MG63 (cell line): Measurements from ENCODE around the gene SMYD3. TPM values are rescaled to one million over a fixed set of nuclear protein-coding genes. Genes with fewer than 3 reads are reported as not detected.

Source experiments
- DNase-seq: peaks from one replicate; pipeline ENCODE4 v3.0.0-alpha.2; 2020
- H3K27me3 ChIP-seq: fragments of 250-450 bp; sonication (Bioruptor Pico); 2 replicates; pipeline ENCODE4 v1.5.1; 2020; ENCODE audit warnings: mild to moderate bottlenecking, moderate library complexity
- H3K36me3 ChIP-seq: fragments of 250-450 bp; sonication (Bioruptor Pico); 2 replicates; pipeline ENCODE4 v1.5.1; 2020; ENCODE audit warnings: mild to moderate bottlenecking, moderate library complexity
- H3K4me3 ChIP-seq: fragments of 250-450 bp; sonication (Bioruptor Pico); 2 replicates; pipeline ENCODE4 v1.5.1; 2020; ENCODE audit warnings: mild to moderate bottlenecking, moderate library complexity
- H3K9me3 ChIP-seq: fragments of 250-450 bp; sonication (Bioruptor Pico); 2 replicates; pipeline ENCODE4 v1.5.1; 2020; ENCODE audit warnings: mild to moderate bottlenecking, moderate library complexity
- total RNA-seq: library from RNA; depleted of rRNA; stranded (reverse); fragments of >200 nt; shearing (Covaris generic); gene quantifications from 2 replicates; pipeline ENCODE4 v1.2.3, GENCODE V29; 2014; ENCODE audit warnings: low replicate concordance

SMYD3 gene
- total RNA-seq, 1 experiment from 2014 or later, result 46.6 TPM

GRCh38 chr1:246295968-246296367 is 211.1 kb downstream of the SMYD3 start:
- no peaks in the 10 kb centered on the region for H3K9me3 ChIP-seq
- H3K36me3 ChIP-seq, result no peaks in the 10 kb centered on the region
- H3K27me3 ChIP-seq, result no peaks in the 10 kb centered on the region
- no peak overlapping the region for H3K4me3 ChIP-seq
- no peak for DNase-seq

DNA sequence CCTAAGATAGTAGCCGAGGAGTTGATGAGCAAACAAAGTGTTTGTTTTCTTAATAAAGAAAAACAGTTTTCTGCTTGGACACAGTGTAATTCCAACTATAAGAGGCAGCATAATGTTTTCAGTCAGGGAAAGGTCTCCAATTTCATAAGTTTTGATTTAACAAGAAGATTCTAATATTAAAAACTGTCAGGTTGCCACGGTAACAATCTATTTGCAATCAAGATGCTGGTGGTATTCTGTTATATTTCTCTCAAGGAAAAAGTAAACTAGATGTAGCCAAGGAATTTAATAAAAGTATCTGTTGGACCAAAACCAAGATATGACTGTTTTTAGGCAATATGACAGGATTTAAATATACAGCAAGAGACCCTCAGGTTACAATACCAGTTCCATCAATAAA is 211.7 kb downstream of the SMYD3 start:
- no peaks in the 10 kb centered on the region for H3K27me3 ChIP-seq
- no peak for DNase-seq
- H3K4me3 ChIP-seq, result no peak overlapping the region
- no peaks in the 10 kb centered on the region for H3K36me3 ChIP-seq
- no peaks in the 10 kb centered on the region for H3K9me3 ChIP-seq

- no peaks in the 10 kb centered on the region for H3K9me3 ChIP-seq
- no peak for DNase-seq
- no peaks in the 10 kb centered on the region for H3K27me3 ChIP-seq
Observed at GRCh38 chr1:246294263-246294662, 212.8 kb downstream of the SMYD3 start.

GRCh38 chr1:246293366-246294121 is 213.5 kb downstream of the SMYD3 start:
- Histone ChIP-seq H3K36me3 (no peaks in the 10 kb centered on the region), H3K9me3 (no peaks in the 10 kb centered on the region), H3K4me3 (no peak overlapping the region), H3K27me3 (no peaks in the 10 kb centered on the region)
- no peak for DNase-seq

More at GRCh38 chr1:246294263-246294662, 212.8 kb downstream of the SMYD3 start:
- no peak overlapping the region for H3K4me3 ChIP-seq
- no peaks in the 10 kb centered on the region for H3K36me3 ChIP-seq

GRCh38 chr1:246292571-246292970 is 214.5 kb downstream of the SMYD3 start:
- Histone ChIP-seq H3K27me3 (no peaks in the 10 kb centered on the region), H3K9me3 (no peaks in the 10 kb centered on the region), H3K4me3 (no peak overlapping the region), H3K36me3 (no peaks in the 10 kb centered on the region)
- DNase-seq, result no peak

DNA sequence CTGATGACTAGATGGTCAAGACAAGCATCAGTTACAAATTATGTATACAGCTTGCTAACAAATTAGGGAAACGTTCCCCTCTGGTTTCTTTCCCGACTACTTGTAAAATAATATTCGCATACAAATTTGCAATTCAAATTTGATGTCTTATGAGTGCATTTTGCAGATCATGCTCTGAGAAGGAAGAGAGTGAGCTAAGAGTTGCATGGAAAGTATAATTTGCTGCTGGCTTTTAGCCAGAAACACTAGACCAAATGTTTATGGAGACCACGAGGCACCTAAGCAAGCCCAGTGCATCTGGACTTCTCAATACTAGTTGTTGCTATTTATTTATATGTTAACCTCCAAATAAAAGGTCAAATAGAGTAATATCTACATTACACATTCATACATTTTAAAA is 216.0 kb downstream of the SMYD3 start:
- no peaks in the 10 kb centered on the region for H3K27me3 ChIP-seq
- H3K9me3 ChIP-seq, result no peaks in the 10 kb centered on the region
- no peaks in the 10 kb centered on the region for H3K36me3 ChIP-seq
- no peak overlapping the region for H3K4me3 ChIP-seq
- DNase-seq, result no peak

DNA sequence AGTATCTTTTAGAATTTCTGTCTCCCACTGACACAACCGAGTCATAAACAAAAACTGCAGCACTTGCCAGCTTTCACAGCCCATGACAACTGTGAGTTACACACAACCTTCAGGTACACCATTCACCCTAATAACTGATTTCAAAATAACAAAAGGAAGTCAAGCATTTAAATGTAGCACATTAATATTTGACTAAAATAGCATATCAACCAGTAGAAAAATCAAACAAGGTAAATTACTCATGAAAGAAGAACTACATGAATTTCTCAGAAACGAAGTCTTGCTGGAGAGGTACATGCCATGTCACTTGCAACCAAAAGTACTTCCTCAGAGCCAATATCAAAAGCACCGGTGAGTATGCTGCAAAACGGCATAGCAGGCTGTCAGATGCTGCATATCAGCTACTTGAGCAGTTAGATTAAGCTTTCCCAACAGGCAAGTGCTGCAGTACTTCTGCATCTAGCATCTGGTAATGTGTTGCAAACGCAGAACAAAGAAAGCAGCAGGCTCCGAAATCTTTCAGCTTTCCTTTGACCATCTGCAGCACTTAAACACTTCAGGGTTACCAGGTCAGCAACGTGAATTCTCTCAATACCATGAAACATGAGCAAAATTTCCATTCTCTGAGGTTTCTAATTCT is 223.2 kb downstream of the SMYD3 start:
- H3K9me3 ChIP-seq, result no peaks in the 10 kb centered on the region
- H3K36me3 ChIP-seq, result no peaks in the 10 kb centered on the region
- H3K4me3 ChIP-seq, result no peak overlapping the region
- no peaks in the 10 kb centered on the region for H3K27me3 ChIP-seq
- no peak for DNase-seq

DNA sequence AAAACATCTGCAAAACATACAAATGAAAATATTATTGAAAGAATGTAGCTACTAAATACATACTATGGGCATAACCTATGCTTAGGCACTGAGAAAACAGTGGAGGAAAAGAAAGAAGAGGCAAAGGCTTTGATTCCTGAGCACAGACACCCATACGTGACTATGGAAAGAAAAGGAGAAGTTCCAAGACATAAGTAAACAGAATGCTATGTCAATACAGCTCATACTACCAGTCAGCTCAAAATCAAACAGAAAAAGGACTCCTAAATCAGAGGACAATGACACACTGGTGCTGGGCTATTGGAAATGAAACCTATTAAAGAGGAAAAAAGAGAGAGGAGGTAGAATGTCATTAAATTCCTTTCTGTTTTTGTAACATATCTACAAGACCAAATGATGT is 225.4 kb downstream of the SMYD3 start:
- H3K27me3 ChIP-seq, result no peaks in the 10 kb centered on the region
- H3K36me3 ChIP-seq, result no peaks in the 10 kb centered on the region
- DNase-seq, result no peak
- H3K9me3 ChIP-seq, result no peaks in the 10 kb centered on the region
- no peak overlapping the region for H3K4me3 ChIP-seq

- Histone ChIP-seq H3K36me3 (no peaks in the 10 kb centered on the region), H3K27me3 (no peaks in the 10 kb centered on the region), H3K4me3 (no peak overlapping the region), H3K9me3 (no peaks in the 10 kb centered on the region)
- no peak for DNase-seq
Observed at GRCh38 chr1:246281195-246281594, 225.9 kb downstream of the SMYD3 start.

DNA sequence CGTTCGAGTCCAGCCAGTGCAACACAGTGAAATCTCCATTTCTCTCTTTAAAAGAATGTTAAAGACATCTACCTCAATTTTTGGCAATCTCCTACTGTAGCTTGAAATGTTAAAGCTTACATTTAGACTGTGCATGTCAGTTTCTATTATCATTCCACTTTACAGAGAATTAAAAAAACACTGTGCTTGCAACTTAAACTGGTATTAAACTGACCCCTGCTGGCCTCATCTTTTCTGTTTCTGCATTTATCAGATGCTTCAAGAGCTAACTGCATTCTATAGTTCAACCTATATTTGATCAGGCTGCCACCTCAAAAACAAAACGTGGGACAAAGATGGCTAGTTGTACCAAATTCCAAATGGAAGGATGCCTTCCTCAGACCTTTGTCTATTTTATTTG is 226.5 kb downstream of the SMYD3 start:
- Histone ChIP-seq H3K4me3 (no peak overlapping the region), H3K36me3 (no peaks in the 10 kb centered on the region), H3K9me3 (no peaks in the 10 kb centered on the region), H3K27me3 (no peaks in the 10 kb centered on the region)
- no peak for DNase-seq

DNA sequence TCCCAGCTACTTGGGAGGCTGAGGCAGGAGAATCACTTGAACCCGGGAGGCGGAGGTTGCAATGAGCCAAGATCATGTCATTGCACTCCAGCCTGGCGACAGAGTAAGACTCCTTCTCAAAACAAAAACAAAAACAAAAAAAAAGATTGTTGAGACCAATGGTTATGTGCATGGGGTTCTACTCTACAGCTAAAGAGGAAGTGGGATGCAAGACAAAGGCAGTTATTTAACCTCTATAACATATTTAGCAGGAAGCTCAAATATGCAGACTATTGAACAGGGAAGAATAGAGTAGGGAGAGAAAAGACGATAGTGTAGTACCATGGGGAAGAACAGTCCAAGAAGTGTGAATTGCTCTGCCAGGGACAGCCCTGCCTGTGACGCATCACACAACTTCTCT is 227.7 kb downstream of the SMYD3 start:
- Histone ChIP-seq H3K27me3 (no peaks in the 10 kb centered on the region), H3K4me3 (no peak overlapping the region), H3K9me3 (no peaks in the 10 kb centered on the region), H3K36me3 (no peaks in the 10 kb centered on the region)
- no peak for DNase-seq

DNA sequence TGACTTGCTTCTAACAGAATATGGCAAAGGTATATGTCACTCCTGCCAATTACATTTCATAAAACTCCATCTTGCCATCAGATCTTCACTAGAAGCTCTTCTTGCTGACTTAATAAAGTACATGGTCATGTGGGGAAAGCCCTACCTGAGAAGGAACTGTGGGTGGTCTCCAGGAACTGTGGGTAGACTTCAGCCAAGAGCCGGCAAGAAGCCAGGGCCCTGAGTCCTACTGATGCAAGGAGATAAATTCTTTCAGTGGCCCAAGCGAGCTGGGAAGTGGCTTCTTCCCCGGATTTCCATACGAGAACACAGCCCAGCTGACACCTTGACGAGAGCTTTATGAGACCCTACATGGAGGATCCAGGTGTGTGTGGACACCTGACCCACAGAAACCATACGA is 228.7 kb downstream of the SMYD3 start:
- H3K36me3 ChIP-seq, result no peaks in the 10 kb centered on the region
- DNase-seq, result no peak
- no peaks in the 10 kb centered on the region for H3K9me3 ChIP-seq
- H3K4me3 ChIP-seq, result no peak overlapping the region
- no peaks in the 10 kb centered on the region for H3K27me3 ChIP-seq

DNA sequence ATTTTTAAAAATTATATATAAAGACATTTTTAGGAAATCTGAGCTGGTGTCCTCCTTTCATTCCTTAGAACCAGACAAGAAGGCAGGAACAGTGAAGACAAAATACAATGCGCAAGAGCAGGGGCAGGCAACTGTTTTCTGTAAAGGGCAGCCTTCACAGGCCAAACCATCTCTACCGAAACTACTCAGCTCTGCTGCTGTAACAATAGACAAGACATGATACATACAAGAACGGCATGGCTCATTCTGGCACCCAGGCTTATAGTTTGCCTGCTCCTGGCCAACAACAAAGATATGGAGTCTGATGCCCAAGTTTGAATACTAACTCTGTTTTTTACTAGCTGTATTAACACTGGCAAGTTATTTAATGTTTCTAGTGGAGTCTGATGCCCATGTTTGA is 232.0 kb downstream of the SMYD3 start:
- H3K36me3 ChIP-seq, result no peaks in the 10 kb centered on the region

GRCh38 chr1:246274186-246274585 is 232.9 kb downstream of the SMYD3 start:
- Histone ChIP-seq H3K36me3 (no peaks in the 10 kb centered on the region), H3K9me3 (no peaks in the 10 kb centered on the region), H3K4me3 (no peak overlapping the region), H3K27me3 (no peaks in the 10 kb centered on the region)
- no peak for DNase-seq

More for the DNA sequence above, 232.0 kb downstream of the SMYD3 start:
- DNase-seq, result no peak
- Histone ChIP-seq H3K9me3 (no peaks in the 10 kb centered on the region), H3K4me3 (no peak overlapping the region), H3K27me3 (no peaks in the 10 kb centered on the region)

DNA sequence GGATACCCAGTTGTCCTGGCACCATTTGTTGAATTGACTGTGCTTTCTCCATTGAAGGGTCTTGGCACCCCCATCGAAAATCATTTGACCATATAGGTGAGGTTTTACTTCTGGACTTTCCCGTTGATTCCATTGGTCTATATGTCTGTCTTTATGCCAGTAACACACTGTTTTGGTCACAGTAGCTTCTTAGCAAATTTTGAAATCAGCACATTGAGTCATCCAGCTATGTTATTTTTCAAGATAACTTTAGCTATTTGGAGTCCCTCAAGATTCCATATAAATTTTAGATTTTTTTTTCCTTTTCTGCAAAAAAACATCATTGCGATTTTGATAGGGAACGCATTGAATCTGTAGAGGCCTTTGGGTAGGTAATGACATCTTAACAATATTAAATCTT is 235.6 kb downstream of the SMYD3 start:
- no peaks in the 10 kb centered on the region for H3K36me3 ChIP-seq
- no peak overlapping the region for H3K4me3 ChIP-seq
- H3K27me3 ChIP-seq, result no peaks in the 10 kb centered on the region
- no peak for DNase-seq
- no peaks in the 10 kb centered on the region for H3K9me3 ChIP-seq

DNA sequence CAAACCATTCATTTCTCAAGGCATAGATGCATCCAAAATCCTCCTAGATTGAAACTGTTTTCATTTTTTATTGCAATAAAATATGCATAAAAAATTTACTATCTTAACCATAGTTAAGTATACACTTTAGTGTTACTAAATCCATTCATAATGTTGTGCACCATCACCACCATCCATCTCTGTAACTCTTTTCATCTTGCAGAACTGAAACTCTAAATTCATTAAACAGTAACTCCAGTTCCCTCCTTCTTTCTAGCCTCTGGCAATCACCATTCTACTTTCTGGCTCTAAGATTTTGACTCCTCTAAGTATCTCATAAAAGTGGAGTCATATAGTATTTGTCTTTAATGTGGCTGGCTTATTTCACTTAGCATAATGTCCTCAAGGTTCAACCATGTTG is 236.8 kb downstream of the SMYD3 start:
- Histone ChIP-seq H3K36me3 (no peaks in the 10 kb centered on the region), H3K9me3 (no peaks in the 10 kb centered on the region), H3K4me3 (no peak overlapping the region), H3K27me3 (no peaks in the 10 kb centered on the region)
- DNase-seq, result no peak

DNA sequence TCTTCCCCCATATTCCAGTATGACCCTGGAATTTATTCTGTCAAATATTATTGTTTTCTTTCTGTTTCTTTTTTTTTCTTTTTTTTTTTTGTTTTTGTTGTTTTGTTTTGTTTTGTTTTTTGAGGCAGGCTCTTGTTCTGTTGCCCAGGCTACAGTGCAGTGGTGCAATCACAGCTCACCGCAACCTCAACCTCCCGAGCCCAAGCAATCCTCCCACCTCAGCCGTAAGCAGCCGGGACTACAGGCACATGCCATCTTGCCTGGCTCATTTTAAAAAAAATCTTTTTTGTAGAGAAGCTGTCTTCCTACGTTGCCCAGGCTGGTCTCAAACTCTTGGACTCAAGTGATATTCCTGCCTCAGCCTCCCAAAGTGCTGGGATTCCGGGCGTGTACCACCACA is 237.6 kb downstream of the SMYD3 start:
- H3K4me3 ChIP-seq, result no peak overlapping the region
- no peaks in the 10 kb centered on the region for H3K27me3 ChIP-seq
- no peaks in the 10 kb centered on the region for H3K9me3 ChIP-seq
- no peaks in the 10 kb centered on the region for H3K36me3 ChIP-seq
- no peak for DNase-seq

- Histone ChIP-seq H3K9me3 (no peaks in the 10 kb centered on the region), H3K4me3 (no peak overlapping the region), H3K27me3 (no peaks in the 10 kb centered on the region), H3K36me3 (no peaks in the 10 kb centered on the region)
- no peak for DNase-seq
Observed at GRCh38 chr1:246267896-246268295, 239.2 kb downstream of the SMYD3 start.
